Effector CD4-positive, alpha-beta T cell (primary cell): Measurements from ENCODE around the gene BATF3.
"Not testable (repeated sequence)": the region's sequence is repeated elsewhere in the genome, so short reads cannot be mapped to it uniquely, and the experiment has no call there.

Source experiments
- DNase-seq: peaks from one replicate; pipeline ENCODE4 v3.0.0-alpha.2; 2020

BATF3 gene

DNA sequence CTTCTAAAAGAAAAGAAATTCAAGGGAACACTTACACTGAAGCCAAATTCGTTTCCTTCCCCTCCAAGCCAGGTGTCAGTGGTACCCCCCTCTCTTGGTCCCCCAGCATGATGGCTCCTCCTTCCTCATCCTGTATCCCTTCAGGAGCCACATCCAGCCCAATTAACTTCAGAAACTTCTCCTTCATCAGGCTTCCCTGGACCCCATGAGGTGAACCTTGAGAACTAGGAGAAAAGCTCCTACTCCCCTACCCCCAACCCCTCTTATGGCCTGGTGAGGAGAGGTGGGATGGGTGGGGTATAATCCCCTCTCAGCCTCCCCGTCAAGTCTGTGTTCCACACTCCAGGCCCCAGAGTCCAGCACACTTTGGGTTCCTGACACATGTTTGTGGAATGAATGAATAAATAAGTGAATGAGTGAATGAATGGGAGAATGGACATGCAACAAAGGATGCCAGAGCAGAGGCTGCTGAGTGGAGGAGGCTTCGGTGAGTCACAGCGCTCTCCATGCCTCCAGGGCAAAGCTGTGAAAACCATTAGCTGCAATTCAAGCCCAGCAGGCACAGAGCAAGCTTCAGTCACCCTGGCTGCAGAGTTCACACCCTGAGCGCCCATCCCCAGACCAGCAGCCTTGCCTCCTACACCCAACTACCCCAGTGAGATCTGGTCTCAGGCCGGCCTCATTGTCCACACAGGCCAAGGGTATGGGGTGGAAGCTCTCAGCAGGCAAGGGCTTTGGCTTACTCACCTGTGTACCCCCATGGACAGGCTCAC is 43.8 kb downstream of the BATF3 start:
- DNase-seq = no peak

DNA sequence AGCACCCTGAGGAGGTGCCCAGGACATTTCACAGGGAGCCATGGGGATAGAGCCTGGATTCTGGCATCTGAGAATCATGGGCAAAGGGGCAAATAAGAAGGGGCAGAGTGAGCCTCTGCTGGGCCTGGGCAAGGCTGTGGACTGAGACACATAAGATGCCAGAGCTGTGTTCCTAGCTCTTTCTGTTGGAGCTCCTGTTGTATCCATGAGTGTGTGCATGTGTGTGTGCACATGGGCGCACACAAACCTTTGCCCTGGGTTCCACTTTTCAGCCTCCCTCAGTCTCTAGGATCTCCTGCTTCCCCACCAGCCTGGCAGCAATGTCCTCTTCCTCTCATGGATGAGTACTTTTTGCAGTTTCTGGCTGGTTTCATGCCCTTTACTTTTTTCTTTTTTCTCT is 47.0 kb downstream of the BATF3 start:
- no peak for DNase-seq

DNA sequence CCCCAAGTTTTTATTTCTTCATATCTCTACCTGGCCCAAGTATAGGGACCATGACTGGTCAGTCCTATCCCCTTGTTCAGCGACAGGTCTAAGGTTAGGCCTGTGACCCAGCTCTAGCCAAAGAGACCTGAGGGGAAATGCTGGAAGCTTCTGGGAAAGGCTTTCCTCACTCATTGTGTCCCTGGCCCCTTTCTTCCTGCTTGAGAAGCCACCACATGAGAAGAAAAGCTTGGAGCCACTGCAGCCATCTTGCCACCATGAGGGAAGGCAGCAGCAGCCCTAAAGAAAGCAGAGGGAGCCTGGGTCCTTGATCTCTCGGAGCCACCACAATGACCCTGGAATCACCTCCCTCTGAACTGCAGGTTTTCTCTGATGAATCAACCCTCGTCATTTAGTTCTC is 47.7 kb downstream of the BATF3 start:
- DNase-seq = no peak

DNA sequence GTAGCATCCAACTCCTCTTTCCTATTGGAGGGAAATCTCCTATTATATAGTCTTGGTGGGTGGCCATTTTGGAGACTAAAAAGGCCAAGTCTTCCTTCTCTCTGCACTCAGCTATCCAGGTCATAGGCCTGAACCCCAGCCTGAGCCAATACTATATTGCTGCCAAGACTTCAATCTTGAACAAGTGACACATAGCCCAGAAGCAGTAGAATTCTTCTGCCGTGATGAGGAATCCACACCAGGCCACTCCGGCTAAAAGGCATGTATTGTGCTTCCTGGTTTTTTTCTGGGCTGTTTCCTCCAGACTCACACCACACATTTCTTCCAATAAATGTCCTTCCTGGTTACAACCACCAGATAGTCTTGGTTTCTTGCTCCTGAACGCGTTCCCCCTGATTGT is 48.1 kb downstream of the BATF3 start:
- DNase-seq = no peak

DNA sequence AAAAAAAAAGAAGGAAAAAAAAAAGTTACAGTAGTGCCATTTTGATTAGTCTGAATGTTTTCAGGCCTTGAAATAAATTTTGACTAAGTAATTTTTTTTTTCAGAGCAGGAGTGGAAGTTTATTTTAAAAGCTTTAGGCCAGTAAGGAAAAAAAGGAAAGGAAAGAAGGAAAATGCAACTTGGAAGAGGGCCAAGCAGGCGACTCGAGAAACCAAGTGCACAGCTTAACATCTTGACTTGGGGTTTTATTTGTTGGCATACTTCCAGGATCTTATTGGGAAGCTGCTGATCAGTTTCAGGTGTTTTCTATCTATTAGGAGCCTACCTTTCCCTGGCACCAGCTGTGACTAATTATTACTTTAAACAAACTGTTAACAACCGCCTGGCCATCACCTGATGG is 49.4 kb downstream of the BATF3 start:
- DNase-seq = no peak

DNA sequence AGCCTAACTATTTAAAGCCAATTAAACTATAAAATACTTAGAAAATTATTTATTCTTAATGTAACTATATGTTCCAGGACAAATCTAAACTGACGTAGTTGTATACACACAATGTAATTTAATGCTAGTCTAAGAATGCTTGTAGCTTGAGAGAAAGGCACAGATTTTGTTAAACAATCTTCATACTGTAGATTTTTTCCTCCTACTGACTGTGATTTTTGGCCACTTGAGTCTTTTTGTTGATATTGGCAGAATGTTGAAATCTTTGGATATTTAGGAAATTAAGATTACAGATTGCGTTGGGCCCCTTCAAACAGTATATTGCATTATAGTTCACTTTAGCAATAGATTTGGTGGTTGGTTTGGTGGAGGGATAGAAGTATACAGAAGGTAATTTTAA is 50.6 kb downstream of the BATF3 start:
- no peak for DNase-seq

DNA sequence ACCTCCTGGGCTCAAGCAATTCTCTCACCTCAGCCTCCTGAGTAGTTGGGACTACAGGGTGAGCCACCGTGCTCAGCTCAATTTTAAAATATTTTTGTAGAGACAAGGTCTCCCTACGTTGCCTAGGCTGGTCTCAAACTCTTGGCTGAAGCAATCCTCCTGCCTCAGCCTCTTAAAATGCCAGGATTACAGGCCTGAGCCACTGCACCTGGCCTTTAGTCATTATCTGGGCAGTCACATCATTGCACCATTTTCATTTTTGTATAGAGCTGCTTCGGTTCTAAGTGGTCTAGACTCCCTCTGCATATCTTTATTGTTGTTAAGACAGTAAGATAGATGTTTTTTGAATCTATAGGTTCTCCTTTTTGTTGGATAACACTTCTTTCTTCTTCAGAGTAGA is 51.2 kb downstream of the BATF3 start:
- no peak for DNase-seq

DNA sequence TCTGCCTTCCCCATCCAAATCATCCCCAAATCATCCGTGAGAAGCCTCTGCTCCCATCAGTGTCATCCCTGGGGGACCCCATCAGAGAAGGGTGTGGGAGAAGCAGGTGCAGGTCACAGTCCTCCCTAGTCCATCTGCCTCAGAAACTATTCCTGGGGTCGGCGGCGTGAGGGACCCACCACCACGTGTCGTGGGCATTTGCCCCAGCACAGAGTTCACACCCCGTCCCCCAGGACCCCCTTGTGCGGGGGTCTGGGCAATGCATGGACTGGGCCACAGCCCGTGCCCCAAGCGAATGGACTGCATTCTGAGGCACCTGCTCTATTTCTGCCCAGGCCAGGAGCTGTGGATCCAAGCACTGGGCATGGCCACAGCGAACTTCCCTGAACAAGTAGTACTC is 52.6 kb downstream of the BATF3 start:
- DNase-seq = no peak

DNA sequence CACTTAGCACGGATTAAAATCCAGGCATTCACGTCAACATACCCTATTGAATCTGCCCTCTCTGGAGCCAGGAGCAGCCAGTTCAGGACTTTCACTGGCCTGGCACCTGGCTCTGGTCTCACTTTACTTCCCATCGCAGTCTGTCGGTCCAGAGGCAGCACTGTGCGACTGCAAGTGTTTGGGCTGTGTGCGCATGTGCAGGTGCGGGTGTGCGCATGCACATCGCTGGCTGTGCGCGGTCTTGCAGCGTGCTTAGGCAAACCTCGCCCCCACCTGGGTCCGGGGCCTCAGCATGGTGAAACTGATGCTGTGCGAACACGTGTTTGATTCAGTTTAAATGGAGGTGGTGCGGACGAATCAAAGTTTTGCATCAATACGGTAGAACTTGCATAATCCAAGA is 53.1 kb downstream of the BATF3 start:
- DNase-seq = no peak

DNA sequence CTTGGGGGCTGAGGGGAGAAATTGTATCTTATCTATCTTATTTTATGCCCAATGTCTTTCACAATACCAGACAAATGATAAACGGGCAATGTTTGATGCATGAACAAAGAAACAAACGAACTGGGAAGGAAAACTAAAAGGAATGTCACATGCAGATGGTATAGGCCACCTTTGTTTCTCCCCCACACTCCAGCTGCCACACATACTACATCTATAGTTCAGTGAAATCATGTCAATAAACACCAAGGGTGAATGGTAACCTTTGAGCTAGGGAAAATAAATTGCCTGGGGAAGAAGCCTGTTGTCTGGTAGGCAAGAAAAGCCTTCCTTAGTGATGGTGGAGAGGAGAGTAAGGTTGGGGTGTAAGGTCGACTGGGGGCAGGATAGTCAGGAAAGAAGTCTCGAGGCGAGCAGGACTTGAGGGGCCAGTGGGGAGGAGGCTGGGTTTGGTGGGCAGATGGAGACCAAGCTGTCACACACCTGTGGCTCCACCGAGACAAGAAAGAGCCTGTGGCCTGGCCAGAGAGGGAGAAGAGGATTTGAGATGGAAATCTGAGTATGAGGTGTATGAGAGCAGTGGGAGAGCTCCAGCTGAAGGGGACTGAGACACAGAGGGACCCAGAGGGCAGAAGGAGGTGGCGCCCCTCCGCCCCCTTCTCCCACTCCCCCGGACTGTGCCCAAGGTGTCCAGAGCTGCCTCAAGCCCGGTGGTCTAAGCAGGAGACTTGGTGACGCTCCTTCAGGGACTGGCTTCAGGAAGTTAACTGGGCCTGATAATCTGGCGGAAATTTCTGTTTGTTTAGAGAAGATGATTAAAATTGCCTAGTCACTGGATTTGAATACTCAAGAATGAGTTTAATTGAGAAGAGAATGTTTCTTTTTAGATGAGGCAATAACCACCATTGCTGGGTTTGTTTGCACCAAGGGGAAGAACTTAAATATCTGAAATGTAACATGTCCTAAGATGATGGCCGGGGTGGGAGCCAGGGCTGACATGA is 53.8 kb downstream of the BATF3 start:
- no peak for DNase-seq

DNA sequence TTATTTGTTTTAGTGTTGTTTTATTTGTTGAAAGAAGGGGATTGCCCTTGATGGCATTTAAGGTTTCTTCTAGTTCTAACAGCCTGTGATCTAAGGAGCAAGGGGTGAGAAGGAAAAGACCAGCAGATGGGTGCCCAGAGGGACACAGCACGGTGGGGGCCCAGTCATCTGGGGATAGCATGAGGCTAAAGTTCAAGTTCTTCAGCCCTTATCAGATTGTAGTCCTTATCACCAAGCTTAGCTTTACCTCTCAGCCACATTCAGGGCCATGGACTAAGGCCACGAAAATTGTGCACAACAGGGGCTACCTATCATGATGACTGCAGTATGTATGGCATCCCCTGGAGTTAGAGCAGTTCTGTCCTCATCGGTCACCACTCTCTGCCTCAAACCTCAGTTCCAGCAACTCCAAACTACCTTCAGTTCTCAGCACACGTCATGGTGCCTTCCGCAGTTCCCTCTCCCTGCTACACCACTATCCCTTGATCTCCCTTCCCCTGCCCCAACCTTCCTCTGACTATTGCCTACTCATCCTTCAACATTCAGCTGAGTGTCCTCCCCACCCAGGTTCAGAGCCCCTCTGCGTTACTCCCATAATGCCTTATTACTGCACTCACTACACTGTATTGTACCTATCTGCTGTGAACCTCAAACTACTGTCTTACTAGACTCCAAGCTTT is 54.6 kb downstream of the BATF3 start:
- DNase-seq = no peak

DNA sequence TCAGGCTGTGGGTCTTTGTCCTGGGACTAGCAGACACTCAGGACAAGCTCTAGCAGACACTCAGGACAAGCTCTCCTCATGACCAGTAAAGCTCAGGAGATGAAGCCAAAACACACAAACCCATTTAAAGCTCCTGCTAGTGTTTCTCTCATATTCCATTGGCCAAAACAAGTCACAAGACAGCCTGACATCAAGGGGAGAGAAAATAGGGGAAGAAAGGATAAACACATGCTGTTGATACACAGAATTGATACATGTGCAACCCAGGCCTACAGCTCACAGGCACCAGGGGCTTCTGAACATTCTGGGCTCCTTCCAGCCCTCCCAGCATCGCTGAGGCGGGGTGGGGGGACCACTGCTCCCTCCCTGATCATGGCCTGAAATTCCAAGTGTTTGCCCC is 55.8 kb downstream of the BATF3 start:
- no peak for DNase-seq

DNA sequence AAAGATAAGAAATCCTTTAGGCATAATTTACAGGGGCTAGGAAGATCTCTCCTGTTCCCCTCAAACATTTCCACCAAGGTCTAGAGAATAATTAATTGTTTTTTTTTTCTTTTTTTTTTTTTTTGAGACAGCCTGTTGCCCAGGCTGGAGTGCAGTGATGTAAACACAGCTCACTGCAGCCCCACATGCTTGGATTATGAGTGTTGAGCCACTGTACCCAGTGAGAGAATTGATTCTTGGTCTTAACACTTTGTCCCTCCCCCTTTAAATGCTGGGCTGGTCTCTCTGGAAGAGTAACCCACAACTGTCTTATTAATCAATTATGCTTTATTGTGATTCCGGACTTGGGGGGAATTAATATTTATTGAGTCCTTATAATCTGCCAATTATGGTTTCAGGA is 57.7 kb downstream of the BATF3 start:
- no peak for DNase-seq

DNA sequence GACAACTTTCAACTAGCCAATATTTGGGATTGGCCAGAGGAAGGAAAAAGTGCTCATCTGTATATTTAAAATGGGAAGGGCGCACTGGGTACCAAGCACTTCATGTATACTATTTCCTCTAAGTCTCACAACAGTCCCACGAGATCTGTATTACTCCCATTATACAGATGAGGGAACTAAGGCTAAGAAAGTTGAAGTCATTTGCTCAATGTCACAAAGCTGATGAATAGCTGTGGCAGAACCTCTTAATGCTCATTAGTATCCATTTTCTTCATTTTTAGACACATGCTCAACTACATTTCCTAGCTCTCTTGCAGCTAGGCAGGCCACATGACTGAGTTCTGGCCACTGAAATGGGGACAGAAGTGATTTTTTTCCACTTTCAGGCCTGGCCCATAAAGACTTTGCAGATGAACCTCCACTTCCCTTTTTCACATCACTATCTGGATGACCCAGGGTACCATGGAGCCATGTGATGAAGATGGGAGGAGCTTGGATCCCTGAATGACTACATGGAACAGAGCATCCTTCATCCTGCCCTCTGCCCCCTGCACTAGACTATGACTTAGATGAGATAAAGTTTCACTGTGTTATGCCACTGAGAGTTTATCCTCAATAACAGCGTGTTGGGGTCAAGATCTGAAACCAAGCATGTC is 59.3 kb downstream of the BATF3 start:
- DNase-seq = no peak

DNA sequence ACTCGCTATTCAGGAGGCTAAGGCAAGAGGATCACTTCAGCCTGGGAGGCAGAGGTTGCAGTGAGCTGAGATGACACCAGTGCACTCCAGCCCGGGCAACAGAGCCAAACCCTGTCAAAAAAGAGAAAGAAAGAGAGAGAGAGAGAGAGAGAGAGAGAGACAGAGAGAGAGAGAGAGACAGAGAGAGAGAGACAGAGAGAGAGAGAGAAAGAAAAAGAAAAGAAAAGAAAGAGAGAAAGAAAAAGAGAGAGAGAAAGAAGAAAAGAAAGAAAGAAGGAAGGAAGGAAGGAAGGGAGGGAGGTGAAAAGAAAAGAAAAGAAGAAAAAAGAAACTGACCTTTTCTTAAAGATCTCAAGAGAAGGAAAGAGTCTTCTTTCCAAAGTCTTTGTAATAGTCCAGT is 60.1 kb downstream of the BATF3 start:
- not testable (repeated sequence) for DNase-seq

DNA sequence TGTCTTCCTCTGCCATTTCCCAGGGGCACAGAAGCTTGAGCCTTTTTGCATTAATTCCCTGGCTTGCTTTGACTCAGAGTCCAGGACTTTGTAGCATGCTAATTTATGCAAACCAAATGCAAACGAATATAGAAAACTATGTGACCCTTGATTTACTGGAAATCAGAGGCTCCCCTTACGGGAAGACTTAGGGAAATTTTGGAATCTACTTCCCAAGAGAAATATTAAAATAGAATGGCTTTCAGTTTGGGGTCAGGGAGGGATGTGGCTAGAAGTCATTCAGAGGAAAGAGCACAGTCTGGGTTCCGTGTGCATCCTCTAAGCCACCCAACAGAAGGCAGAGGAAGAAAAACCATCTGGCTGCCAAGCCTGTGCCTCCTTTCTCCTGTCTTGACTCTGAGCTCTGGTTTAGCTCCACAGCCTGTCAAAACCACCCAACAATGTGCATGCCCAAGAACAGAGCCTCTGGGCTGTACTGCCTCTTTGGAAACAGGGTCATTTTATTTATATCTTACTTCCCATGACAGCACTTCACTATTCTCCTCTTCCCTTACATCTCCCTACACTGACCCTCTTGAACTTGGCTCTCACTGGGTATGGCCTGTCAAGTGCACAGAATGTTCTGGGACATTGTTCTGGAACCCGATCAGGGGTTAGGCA is 61.0 kb downstream of the BATF3 start:
- DNase-seq = no peak

DNA sequence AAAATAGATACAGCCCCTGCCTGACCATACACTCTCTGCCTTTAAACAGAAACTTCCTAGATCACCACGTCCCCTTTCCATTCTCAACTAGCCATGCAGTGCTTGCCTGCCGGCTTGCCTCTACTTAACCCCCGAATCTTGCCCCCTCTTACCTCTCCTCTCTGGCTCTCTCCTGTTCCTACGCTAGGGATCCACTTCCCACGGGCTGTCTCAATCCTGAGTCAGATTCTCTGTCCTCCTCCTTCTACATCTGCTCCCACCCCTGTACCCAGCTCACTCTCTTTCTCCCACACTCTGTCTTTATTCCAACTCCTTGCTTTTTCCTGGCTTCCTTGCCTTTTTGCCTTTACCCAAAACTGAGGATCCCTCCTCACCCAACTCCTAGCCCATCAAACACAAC is 61.7 kb downstream of the BATF3 start:
- no peak for DNase-seq
